ENCODE data around the gene CDKAL1. TPM values are rescaled to one million over a fixed set of nuclear protein-coding genes. Genes with fewer than 3 reads are reported as not detected.

CDKAL1 gene
- total RNA-seq, 2 experiments from 2014 or later = 21.2 to 23.0 TPM

DNA sequence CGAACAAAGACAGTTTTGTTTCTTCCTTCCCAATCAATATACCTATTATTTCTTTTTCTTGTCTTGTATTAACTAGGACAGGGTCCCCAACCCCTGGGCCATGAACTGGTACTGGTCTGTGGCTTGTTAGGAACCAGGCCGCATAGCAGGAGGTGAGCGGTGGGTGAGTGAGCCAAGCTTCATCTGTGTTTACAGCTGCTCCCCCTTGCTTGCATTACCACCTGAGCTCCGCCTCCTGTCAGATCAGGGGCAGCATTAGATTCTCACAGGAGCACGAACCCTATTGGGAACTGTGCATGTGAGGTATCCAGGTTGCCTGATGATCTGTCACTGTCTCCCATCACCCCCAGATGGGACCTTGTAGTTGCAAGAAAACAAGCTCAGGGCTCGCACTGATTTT, 151.9 kb downstream of the CDKAL1 start:
- peaks cover 2% of the 10 kb centered on the region for H3K36me3 Mint-ChIP-seq (ENCODE audit: low read depth)
- no peaks in the 10 kb centered on the region for H3K9me3 Mint-ChIP-seq
- H3K27ac Mint-ChIP-seq = no peak overlapping the region
- CTCF ChIA-PET = no interaction called here
- H3K4me3 Mint-ChIP-seq = no peak overlapping the region
- peaks cover 19% of the 10 kb centered on the region for H3K4me1 Mint-ChIP-seq
- DNase-seq = no peak
- H3K27me3 Mint-ChIP-seq = no peaks in the 10 kb centered on the region
- POLR2A ChIA-PET = no interaction called here

DNA sequence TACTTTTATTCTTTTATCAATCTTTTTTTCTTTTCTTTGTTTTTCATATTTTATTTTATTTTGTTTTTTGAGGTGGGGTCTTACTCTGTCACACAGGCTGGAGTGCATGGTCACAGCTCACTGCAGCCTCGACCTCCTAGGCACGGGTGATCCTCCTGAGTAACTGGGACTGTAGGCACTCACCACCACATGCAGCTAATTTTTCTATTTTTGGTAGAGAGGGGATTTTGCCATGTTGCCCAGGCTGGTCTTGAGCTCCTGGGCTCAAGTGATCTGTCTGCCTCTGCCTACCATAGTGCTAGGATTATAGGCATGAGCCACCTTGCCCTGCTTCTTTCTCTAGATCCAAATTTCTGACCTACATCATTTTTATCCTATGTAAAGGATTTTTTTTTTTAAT, 153.2 kb downstream of the CDKAL1 start:
- Mint-ChIP-seq H3K4me3 (no peak overlapping the region), H3K4me1 (peaks cover 17% of the 10 kb centered on the region), H3K36me3 (ENCODE audit: low read depth) (peaks cover 2% of the 10 kb centered on the region), H3K9me3 (no peaks in the 10 kb centered on the region), H3K27me3 (no peaks in the 10 kb centered on the region), H3K27ac (no peak overlapping the region)
- DNase-seq = no peak
- ChIA-PET CTCF (no interaction called here), POLR2A (no interaction called here)

DNA sequence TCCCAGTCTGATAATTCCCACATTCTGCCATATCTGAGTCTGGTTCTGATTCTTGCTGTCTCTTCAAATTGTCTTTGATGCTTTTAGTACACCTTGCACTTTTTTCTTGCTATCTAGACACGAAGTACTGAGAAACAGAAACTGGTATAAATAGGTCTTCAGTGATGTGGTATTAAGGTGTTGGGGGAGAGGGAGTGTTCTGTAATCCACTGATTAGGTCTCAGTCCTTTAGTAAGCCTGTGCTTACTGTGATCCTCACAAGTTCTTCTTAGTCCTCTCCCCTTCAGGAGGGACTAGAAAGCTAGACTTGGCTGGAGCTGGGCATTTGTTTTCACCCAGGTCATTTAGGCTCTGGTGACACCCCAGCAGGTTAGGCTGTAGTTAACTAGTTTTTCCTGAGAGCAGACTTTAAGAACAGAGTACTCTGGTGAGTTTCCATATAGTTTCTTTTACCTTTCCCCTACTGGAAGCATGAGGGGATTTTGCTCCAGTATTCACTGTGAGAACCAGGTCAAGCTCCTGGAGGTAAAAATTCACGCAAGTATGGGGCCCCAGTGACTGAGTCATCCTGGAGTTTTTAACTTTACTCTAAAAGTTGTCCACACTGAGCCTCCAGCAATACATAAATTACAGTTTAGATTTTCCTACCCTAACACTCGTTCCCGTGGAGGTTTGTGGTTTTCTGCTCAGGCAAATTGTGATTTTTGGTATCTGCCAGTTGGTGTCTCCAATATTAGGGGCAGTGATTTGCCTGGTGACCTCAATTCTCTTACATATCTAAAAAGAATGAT, 154.6 kb downstream of the CDKAL1 start:
- ChIA-PET POLR2A (no interaction called here), CTCF (interaction anchor here (0.8 kb wide), 1 partner anchor 12 kb away, joined by 3 read pairs; no protein-coding TSS in a partner anchor)
- H3K27me3 Mint-ChIP-seq = no peaks in the 10 kb centered on the region
- H3K4me3 Mint-ChIP-seq = no peak overlapping the region
- H3K9me3 Mint-ChIP-seq = no peaks in the 10 kb centered on the region
- H3K36me3 Mint-ChIP-seq (ENCODE audit: low read depth) = peaks cover 2% of the 10 kb centered on the region
- peaks cover 19% of the 10 kb centered on the region for H3K4me1 Mint-ChIP-seq
- DNase-seq = no peak
- H3K27ac Mint-ChIP-seq = no peak overlapping the region

DNA sequence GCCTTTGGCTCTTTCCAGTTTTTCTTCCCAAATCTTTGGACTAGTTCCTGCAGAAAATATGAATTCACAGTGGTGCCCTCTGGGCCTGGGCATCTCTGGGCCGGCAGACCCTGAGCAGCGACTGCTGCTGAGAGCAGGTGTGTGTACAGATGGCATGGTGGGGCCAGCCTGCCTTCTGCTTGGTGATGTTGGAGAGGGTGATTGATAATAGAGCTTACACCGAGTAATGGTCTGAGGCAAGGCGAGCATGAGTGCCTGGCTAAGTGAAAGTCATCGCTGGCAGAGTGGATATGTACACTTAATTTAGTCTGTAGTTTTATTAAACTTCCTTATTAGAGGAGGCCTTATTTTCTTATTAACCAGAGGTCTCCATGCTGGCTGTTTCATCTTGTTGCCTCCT, 156.9 kb downstream of the CDKAL1 start:
- Mint-ChIP-seq H3K27me3 (no peaks in the 10 kb centered on the region), H3K27ac (no peak overlapping the region), H3K9me3 (no peaks in the 10 kb centered on the region), H3K4me1 (peaks cover 19% of the 10 kb centered on the region), H3K4me3 (no peak overlapping the region), H3K36me3 (ENCODE audit: low read depth) (peaks cover 5% of the 10 kb centered on the region)
- ChIA-PET CTCF (no interaction called here), POLR2A (no interaction called here)
- DNase-seq = no peak

DNA sequence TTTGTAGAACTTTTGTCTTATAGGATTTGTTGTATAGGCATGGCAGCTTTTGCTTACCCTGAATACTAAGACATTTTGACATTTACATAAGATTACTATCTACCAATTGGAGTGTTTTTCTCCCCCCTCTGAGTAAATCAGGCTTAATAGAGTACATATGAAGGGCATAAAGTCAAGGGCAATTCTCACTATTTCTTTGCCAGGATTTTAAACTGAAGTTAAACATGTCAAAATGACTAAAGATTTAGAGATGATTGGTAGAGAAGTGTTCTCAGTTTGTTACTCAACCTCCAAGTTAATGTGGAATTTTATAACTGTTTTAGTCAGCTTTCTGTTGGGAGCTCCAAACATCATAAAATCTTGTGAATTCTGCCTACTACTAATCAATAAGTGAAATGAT, 157.8 kb downstream of the CDKAL1 start:
- H3K36me3 Mint-ChIP-seq (ENCODE audit: low read depth) = peaks cover 7% of the 10 kb centered on the region

DNA sequence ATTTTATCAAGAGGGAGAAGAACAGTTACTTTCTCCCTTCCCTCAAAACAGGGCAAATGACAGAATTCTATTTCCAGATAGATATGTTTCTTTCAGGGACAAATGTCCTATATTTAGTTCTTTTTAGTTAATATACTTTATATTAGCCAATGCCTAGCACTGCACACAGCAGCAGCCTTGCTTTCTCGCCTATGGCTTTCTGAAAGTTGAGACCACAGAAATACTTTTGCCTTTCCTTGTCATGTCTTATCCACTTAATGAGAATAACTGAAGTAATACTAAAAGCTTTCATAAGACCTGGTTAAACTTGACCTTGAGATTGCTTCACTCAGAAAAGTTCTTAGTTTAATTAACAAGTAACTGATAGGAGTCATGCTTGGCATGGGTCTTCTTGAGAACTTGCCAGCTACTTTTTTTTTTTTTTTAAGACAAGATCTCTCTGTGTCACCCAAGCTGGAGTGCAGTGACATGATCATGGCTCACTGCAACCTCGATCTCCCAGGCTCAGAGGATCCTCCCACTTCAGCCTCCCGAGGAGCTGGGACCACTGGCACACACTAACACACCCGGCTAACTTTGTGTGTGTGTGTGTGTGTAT, 159.3 kb downstream of the CDKAL1 start:
- Mint-ChIP-seq H3K27me3 (no peaks in the 10 kb centered on the region), H3K4me1 (peaks cover 16% of the 10 kb centered on the region), H3K27ac (no peak overlapping the region), H3K36me3 (ENCODE audit: low read depth) (peaks cover 7% of the 10 kb centered on the region), H3K4me3 (no peak overlapping the region), H3K9me3 (no peaks in the 10 kb centered on the region)
- CTCF ChIA-PET = no interaction called here
- no peak for DNase-seq
- POLR2A ChIA-PET = no interaction called here

More for the DNA sequence above, 157.8 kb downstream of the CDKAL1 start:
- ChIA-PET CTCF (no interaction called here), POLR2A (no interaction called here)
- H3K27ac Mint-ChIP-seq = no peak overlapping the region
- DNase-seq = no peak
- peaks cover 23% of the 10 kb centered on the region for H3K4me1 Mint-ChIP-seq
- no peak overlapping the region for H3K4me3 Mint-ChIP-seq
- no peaks in the 10 kb centered on the region for H3K9me3 Mint-ChIP-seq
- H3K27me3 Mint-ChIP-seq = no peaks in the 10 kb centered on the region

DNA sequence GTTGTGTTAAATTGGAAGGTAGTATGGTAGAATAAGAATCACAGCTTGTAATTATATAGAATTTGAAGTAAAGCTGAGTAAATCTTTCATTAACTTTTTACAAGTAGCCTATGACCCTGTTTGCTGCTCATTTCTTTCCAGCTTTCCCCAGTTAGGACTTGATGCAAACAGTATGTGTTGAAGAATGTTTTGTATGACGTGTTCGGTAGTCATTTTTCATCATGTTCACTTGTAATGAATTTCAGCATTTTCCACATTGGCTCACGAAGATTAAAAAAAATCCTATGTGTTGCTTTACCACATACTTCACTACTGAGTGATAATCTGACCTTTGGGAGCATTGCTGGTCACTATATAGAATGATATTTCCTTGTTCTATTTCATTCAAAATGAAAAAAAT, 162.4 kb downstream of the CDKAL1 start:
- Mint-ChIP-seq H3K4me1 (peaks cover 6% of the 10 kb centered on the region), H3K9me3 (no peaks in the 10 kb centered on the region), H3K27ac (no peak overlapping the region), H3K36me3 (ENCODE audit: low read depth) (peaks cover 5% of the 10 kb centered on the region), H3K27me3 (no peaks in the 10 kb centered on the region), H3K4me3 (no peak overlapping the region)
- no peak for DNase-seq
- POLR2A ChIA-PET = no interaction called here
- CTCF ChIA-PET = no interaction called here

DNA sequence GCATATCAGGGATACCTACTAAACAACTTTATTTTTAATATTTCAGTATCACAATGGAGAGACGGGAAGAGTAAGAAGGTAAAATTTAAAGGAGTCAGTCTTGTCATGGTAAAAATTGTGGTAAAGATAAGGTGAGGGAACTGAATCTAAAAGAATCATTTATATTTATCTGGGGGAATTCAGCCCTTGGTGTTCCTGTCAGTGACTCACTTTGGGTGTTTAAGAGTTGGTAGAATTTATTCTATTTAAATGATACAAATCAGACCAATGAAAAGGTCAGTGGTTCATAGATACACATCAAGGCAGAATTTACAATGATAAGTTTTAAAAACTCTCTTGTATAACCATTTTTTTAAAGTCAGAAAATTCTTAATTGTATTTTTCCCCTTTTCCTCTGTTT, 164.4 kb downstream of the CDKAL1 start:
- ChIA-PET POLR2A (no interaction called here), CTCF (no interaction called here)
- Mint-ChIP-seq H3K27ac (no peak overlapping the region), H3K36me3 (ENCODE audit: low read depth) (peaks cover 5% of the 10 kb centered on the region), H3K27me3 (no peaks in the 10 kb centered on the region), H3K4me3 (no peak overlapping the region), H3K4me1 (peaks cover 4% of the 10 kb centered on the region), H3K9me3 (no peaks in the 10 kb centered on the region)
- no peak for DNase-seq

DNA sequence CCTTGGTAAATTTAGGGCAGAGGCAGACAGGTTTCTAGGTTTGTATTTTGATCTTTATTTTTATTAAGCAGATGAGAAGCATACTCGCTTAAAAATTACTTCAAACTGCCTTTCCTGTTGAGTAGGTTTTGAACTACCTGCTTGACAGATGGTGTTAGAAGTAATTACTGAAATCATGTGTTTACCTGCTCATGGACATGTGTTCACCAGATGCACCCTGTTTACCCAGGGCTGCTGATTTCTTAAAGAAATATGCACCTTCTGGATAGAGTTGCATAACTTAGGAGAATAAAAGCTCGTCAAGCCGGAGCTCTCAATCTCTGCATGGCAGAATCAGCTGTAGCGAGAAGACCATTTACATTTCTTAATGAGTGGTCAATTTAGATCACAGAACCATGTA, 165.1 kb downstream of the CDKAL1 start:
- ChIA-PET POLR2A (no interaction called here), CTCF (no interaction called here)
- no peak overlapping the region for H3K27ac Mint-ChIP-seq
- H3K4me1 Mint-ChIP-seq = peaks cover 8% of the 10 kb centered on the region
- H3K4me3 Mint-ChIP-seq = no peak overlapping the region
- peaks cover 5% of the 10 kb centered on the region for H3K36me3 Mint-ChIP-seq (ENCODE audit: low read depth)
- H3K27me3 Mint-ChIP-seq = no peaks in the 10 kb centered on the region
- no peaks in the 10 kb centered on the region for H3K9me3 Mint-ChIP-seq
- DNase-seq = no peak

DNA sequence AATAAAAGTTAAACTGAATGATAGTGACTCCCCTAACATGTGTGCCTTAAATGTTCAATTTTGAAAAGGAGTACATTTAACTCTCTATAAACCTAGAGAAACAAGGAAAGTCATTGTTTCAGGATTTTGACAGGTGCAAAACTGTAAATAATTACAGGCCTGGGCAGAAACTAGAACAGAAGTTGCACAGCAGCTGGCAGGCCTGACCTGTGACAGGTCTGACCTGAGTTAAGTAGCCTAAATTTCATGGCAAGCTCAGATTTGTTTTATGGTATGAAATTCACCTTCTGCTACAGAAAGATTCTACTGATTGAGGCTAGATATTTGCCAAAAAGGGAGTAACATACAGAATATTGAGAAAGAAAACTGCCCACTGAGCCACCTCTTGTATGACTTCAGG, 166.1 kb downstream of the CDKAL1 start:
- peaks cover 5% of the 10 kb centered on the region for H3K36me3 Mint-ChIP-seq (ENCODE audit: low read depth)
- POLR2A ChIA-PET = no interaction called here

DNA sequence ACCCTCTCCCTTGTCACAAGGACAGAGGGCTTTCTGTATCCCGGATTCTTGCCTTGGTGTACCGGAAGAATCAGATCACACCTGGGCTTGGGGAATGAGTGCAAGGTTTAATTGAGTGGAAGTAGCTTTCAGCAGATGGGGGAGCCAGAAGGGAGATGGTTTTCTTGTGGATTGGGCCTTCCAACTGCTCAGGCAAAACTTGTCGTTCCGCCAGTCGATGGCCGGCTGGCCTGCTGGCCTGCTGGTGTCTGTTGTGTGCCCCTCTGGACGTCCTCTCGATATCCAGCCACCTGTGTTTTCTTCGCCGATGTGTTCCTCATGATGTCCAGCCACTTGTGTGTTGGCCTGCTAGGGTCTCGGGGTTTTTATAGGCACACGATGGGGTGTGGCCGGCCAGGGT, 168.1 kb downstream of the CDKAL1 start:
- ChIA-PET CTCF (no interaction called here), POLR2A (no interaction called here)
- H3K4me1 Mint-ChIP-seq = peaks cover 18% of the 10 kb centered on the region
- H3K36me3 Mint-ChIP-seq (ENCODE audit: low read depth) = no peaks in the 10 kb centered on the region
- no peak overlapping the region for H3K27ac Mint-ChIP-seq
- H3K4me3 Mint-ChIP-seq = no peak overlapping the region
- no peaks in the 10 kb centered on the region for H3K9me3 Mint-ChIP-seq
- DNase-seq = no peak
- H3K27me3 Mint-ChIP-seq = no peaks in the 10 kb centered on the region

More for the DNA sequence above, 166.1 kb downstream of the CDKAL1 start:
- Mint-ChIP-seq H3K27ac (no peak overlapping the region), H3K4me3 (no peak overlapping the region), H3K27me3 (no peaks in the 10 kb centered on the region), H3K4me1 (peaks cover 10% of the 10 kb centered on the region), H3K9me3 (no peaks in the 10 kb centered on the region)
- DNase-seq = no peak
- CTCF ChIA-PET = interaction anchor here (0.7 to 0.9 kb wide), 2 partner anchors 11 to 108 kb away, joined by 3 to 4 read pairs; no protein-coding TSS in a partner anchor

DNA sequence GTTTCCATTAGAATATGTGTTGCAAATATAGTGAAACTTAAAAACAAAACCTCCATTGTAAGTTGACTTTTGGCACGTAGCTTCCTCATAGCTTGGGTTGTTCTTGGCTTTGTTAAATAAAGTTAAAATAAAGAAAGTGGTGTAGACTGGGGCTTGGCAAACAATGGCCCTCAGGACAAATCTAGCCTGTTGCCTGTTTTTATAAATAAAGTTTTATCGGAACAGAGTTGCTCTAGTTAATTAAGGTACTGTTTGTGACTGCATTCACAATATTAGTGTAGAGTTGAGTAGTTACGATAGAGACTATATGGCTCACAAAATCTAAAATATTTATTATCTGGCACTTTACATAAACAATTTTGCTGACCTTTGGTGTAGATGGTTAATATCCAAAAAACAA, 168.8 kb downstream of the CDKAL1 start:
- Mint-ChIP-seq H3K27ac (no peak overlapping the region), H3K4me3 (no peak overlapping the region), H3K9me3 (no peaks in the 10 kb centered on the region), H3K4me1 (peaks cover 18% of the 10 kb centered on the region), H3K36me3 (ENCODE audit: low read depth) (no peaks in the 10 kb centered on the region), H3K27me3 (no peaks in the 10 kb centered on the region)
- POLR2A ChIA-PET = no interaction called here
- no peak for DNase-seq
- CTCF ChIA-PET = no interaction called here

DNA sequence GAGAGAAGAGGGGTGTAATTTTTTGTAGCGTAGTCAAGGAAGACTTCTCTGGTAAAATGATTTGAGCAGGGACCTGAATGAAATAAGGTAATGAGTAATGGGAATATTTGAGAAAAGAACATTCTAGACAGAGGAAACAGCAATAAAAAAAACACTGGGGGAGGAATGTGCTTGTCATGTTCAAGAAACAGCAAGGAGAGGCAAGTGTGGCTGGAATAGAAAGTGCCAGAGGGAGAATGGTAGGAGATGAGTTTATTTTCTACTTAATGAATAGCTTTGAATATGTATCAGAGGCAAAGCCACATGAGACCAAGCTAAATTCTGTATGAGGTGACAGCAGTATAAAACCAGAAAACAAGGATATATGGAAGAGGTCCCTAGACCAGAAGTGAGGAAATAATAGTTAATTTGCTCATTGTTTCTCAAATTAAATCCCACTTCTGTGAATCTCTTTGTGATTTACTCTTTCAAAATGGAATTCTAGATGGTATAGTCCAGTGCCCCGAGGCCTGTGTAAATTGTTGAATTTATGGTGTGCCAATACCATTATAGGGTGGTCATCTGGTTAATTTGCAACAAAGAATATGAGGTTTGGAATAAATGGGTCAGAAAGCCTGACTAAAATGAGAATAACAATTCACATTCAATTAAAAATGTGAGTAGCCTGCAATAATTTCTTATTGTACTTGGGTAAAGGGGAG, 170.2 kb downstream of the CDKAL1 start:
- DNase-seq = no peak
- Mint-ChIP-seq H3K9me3 (no peaks in the 10 kb centered on the region), H3K36me3 (ENCODE audit: low read depth) (peaks cover under 1% of the 10 kb centered on the region), H3K4me3 (no peak overlapping the region), H3K4me1 (peaks cover 27% of the 10 kb centered on the region), H3K27ac (no peak overlapping the region), H3K27me3 (no peaks in the 10 kb centered on the region)
- CTCF ChIA-PET = no interaction called here
- POLR2A ChIA-PET = no interaction called here

DNA sequence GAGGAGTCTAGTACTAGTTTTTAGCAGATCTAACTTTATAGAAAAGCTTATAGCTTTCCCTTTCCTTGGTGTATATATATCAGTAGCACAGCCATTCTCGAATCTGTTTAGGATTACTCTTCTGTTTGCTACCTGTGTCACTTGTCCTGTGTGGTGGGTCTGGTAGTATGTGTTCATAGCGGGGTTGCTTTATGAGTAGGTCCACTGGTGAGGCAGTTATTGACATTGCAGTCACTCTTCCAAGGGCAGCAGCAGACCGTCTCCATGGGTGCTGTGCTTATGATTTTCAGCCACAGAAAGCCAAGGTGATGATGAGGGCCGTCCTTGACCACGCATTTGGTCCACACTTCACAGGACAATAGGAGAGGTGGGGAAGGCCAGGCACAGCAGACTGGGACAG, 171.5 kb downstream of the CDKAL1 start:
- DNase-seq = no peak
- no peaks in the 10 kb centered on the region for H3K9me3 Mint-ChIP-seq
- H3K4me3 Mint-ChIP-seq = no peak overlapping the region
- peaks cover 3% of the 10 kb centered on the region for H3K36me3 Mint-ChIP-seq (ENCODE audit: low read depth)
- POLR2A ChIA-PET = no interaction called here
- no peak overlapping the region for H3K27ac Mint-ChIP-seq
- H3K27me3 Mint-ChIP-seq = no peaks in the 10 kb centered on the region
- H3K4me1 Mint-ChIP-seq = peaks cover 30% of the 10 kb centered on the region
- CTCF ChIA-PET = no interaction called here

Measured in activated CD4-positive, alpha-beta memory T cell treated with anti-CD3 and anti-CD28 coated beads, Interleukin-2, amount 10 ng/mL, durations not matched to agents 7 days and 5 days (primary cell).